A673 (cell line): ENCODE data around the gene EXOSC2.

Source experiments
- CTCF ChIP-seq: fragments of 300-800, 200-600 bp; sonication (generic); conservative IDR thresholded peaks from 2 replicates; pipeline ENCODE4 v1.5.1; 2017; ENCODE audit warnings: low read depth, mild to moderate bottlenecking, antibody characterized with exemption, low read length, moderate library complexity, mixed read lengths
- EZH2 ChIP-seq: fragments of 200-600 bp; sonication (generic); IDR thresholded peaks from 2 replicates; pipeline ENCODE4 v1.6.1; 2017; ENCODE audit warnings: borderline replicate concordance, low read depth, mild to moderate bottlenecking, mixed read lengths, antibody characterized with exemption, low read length; ENCODE audit not compliant: poor library complexity, severe bottlenecking

GRCh38 chr9:130651752-130652151 is 41.8 kb upstream of the EXOSC2 start:
- TF ChIP-seq CTCF (no peak), EZH2 (no peak)
